HG02588 (cell line): ENCODE results near the gene CRYL1.

Source experiments
- ATAC-seq: cut with Tn5 transposase; IDR thresholded peaks from one replicate; pipeline ENCODE4 v1.9.1; 2021; ENCODE audit warnings: mild to moderate bottlenecking, moderate library complexity; ENCODE audit not compliant: unreplicated experiment

Gene CRYL1

DNA sequence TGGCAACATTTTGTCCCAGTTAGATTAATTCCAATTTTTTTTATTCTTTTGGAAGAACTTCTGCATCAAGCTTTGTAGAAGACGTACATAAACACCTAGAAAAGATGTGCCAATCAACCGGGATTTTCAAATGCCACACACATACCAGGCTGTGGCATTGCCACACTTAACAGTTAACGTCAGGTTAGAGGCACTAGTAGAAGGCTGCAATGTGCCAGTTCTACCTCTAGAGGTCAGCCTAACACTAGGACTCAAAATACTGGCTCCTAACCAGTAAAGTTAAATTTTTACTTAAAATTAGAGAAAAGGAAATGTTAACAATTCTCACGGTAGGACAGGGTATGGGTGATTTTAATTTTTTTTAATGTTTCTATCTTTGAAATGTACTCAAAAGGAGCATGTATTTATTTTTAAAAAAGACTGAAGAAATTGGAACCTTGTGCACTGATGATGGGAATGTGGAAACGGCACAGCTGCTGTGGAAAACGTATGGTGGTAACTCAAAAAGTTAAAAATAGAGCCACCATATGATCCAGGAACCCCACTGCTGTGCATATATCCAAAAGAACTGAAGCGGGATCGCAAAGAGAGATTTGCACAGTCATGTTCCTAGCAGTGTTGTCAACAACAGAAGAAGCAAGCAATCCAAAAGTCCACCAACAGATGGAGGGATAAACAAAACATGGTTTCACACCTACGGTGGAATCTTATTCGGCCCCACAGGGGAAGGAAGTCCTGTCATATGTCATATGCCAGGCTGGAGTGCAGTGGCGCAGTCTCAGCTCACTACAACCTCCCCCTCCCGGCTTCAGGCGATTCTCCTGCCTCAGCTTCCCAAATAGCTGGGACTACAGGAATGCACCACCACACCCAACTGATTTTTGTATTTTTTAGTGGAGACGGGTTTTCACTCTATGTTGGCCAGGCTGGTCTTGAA lies 30.3 kb downstream of the CRYL1 start:
- ATAC-seq: no peak

DNA sequence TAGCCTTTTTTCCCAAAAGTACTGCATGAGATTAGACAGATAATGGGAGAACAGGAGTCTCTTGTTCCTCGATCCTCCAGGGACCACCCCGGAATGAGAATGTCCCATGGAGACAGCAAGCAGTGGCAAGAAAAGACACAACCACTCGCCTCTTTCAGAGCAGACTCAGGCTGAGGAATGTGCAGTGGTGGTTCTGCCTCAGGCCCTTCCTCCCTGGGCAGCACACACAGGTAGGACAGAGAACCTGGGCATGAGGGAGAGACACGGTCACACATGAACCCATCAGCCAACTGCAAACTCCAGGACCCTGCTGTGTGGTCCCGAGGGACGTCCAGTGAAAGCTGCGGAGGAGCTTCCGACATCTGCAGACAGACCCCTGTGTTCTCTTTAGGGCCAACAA lies 31.0 kb downstream of the CRYL1 start:
- no peak for ATAC-seq

DNA sequence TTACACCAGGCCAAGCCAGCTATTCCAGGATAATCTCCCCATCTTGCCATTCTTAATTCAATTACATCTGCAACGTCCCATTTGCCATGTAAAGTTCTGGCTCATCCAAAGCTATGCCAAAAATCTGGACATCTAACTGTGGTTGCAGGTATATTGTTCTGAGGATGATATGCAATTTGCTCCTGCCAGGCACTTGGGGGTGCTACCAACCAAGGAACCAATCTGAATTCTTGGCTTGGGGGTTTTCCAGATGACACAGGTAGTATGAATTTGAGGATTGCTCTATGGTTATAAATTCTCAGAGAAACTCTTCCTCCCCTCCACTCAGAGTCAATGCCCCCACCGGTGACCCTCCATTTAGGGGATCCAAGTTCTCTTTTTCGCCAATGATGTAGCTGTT lies 33.0 kb downstream of the CRYL1 start:
- ATAC-seq: no peak

DNA sequence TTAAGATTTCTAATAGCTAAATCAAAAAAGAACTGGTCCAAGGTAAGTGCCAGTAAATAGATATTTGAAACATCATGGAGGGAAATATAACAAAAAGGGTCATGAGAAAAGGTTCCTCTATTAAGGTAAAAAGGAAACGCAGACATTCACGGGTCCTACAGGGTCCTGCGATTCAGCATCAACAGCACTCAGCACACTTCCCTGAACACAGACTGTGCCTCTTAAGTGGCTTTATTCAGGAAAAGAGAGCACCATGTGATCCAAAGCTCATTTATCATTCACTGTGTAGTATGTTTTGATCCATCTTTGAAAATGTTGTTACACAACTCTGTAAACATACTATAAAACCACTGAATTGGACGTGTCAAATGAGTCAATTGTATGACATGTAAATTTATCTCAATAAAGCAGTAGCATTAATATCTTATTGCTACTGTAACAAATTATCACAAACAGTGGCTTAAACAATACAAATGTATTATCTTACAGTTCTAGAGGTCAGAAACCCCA lies 33.7 kb downstream of the CRYL1 start:
- ATAC-seq: no peak

DNA sequence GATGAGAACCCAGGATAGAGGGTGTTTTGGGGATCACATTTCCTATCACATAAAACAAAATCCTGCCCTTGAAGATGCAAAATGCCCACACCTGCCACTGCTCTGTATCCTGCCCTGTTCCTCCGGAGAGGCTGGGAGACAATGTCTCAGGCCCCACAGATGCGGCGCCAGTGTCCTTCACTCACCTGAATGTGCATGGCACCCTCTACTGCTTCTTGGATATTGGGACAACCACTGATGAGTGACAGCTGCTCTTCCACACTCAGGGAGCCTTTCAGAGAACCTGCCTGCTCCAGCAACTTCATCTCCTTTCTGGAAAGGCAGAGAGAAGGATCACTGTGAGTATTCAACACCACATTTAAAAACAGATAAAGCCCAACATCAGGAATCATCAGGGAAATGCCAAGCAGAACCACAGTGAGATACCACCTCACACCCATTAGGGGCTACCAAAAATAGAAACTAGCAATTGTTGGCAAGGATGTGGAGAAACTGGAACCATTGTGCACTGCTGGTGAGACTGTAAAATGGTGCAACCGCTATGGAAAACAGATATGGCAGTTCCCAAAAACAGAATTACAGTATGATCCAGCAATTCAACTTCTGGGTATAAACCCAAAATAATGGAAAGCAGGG lies 36.4 kb downstream of the CRYL1 start:
- no peak for ATAC-seq

DNA sequence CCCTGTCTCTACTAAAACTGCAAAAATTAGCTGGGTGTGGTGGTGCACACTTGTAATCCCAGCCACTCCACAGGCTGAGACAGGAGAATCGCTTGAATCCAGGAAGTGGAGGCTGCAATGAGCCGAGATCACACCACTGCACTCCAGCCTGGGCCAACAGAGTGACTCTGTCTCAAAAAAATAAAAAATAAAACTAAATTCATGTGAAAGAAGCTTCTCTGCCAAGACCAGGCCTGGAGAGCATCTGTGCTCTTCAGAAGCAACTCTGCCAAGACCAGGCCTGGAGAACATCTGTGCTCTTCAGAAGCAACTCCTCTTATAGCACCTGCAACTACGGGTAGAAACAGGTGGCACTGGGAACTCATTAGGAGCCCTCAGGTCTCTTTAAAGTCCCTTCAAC lies 37.7 kb downstream of the CRYL1 start:
- ATAC-seq: no peak

DNA sequence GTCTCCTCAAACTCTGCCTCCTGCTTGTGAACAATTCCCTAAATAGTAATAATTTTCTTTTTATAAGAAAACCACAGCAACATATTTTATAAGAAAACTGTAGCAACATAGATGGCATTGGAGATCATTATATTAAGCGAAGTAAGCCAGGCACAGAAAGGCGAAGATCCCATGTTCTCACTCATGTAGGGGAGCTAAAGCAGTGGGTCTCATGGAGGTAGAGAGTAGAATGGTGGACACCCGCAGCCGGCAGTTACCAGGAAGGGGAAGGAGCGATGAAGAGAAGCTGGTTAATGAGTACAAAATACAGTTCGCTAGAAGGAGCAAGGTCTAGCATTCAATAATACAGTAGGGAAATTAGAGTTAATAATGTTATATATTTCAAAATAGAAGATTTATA lies 42.9 kb downstream of the CRYL1 start:
- no peak for ATAC-seq

DNA sequence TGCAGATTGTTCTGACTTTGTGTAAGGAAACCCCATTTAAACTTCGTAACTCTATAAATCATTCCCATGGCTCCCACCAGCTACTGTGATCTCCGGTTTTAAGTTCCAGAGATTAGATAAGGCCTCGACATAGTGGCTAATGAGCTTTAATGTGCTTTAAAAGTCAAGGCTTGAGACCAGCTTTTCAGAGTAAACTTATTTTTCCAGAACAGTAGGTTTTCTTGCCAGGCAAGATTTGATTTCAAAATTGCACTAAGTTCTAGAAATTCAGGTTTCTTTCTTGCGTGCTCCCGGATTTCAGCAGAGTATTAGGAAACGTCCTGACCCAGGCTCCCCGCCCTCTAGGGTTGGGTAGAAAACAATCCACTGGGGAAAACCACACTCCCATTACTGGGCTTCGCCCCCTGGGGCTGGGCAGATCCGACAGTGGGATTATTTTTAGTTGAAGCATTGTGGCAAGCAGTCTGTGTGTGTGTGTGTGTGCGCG lies 43.3 kb downstream of the CRYL1 start:
- ATAC-seq: no peak

DNA sequence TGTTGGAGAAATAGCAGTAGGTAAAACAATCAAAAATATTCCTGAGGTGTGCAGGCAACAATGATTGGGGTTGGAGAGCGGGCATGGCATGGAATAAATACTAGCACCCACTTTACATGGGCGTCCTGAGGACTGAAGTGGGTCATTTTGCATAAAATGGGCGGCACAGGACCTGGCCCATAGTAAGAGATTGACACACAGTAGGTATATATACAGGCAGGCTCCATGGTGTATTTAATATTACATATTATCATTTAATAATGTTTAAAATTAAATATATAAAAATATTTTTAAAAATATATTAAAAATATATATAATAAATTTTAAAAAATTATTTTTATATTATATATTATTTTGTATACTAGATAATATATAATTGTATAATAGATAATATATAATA lies 48.3 kb downstream of the CRYL1 start:
- no peak for ATAC-seq

DNA sequence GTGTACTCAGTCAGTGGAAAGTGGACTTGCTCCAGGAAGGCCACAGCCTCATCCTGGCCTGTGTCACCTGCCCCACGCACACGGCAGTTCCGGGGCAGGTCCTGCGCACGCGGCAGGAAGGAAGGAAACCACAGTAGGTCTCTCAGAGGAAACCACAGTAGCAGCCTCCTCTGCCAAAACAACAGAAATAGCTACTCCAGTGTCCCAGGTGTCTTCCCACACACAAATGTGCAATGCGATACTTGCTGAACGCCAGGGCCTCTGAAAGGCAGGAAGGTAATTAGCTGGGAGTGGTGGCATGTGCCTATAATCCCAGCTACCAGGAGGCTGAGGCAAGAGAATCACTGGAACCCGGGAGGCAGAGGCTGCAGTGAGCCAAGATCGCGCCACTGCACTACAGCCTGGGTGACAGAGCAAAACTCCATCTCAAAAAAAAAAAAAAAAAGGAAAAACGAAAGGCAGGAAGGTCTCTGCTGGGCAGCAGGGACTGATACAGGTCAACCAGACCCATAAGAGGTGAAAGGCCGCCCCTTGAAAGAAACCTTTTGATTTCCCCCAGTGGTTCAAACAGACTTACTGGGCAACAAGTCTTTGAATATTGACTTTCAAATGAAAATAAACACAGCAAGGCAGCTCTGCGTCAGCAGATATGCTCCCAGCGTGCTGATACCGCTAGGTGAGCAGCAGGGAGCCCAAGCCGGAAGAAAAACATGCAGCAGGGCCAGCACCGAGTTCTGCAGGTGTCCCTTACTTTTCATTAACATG lies 49.5 kb downstream of the CRYL1 start:
- ATAC-seq: peak; percentile 97

DNA sequence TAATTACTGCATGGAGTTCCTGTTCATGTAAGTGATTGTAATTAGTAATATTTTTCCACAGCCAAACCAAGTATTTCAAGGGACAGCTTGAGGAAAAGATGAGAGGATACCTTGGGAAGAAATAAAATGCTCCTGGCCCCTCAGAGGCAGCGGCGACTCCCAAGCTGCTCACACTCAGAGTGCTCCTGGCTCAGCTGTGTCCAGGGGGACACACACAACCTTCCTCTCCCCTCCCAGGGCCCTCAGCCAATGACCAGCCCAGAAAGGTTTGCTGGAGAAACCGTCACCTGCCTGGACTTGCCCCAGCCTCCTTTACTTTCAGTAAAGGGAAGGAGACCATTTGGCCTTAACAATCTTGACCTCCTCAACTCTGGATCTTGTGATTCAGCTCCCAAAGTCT lies 51.1 kb downstream of the CRYL1 start:
- no peak for ATAC-seq

DNA sequence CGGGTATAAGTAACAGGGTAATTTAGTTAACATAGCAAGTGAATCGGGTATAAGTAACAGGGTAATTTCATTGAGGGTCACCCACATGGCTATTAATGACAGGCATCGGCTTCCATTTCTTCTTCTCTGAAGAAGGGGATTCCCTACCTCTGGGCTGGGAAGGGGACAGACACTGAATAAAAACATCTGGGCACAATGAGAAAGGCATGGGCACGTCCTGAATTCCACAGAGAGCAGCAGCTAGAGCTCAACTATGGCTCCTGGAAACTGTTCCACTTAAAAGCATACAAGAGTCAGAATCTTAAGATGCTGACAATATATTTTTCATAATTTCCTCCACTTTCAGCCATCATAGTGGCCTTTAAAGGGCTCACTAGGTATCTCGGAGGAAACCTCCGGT lies 51.8 kb downstream of the CRYL1 start:
- ATAC-seq: no peak

DNA sequence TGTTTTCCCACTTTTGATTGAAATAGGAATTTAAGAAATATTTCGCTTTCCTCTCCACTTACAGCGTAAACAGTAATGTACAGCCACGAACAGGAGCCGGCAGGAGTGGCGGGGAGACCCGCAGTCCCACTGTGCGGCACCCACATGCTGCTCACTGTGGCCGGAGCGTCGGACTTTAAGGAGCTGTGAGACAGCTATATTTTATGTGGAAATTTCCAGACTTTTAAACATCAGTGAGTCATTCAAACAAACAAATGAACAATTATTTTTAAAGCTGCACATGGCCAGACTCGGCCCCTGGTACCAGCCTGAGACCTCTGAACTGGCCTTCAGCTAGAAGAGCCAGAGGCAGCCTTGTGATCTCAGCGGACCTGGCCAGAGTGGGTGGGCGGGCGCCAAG lies 52.5 kb downstream of the CRYL1 start:
- ATAC-seq: no peak

DNA sequence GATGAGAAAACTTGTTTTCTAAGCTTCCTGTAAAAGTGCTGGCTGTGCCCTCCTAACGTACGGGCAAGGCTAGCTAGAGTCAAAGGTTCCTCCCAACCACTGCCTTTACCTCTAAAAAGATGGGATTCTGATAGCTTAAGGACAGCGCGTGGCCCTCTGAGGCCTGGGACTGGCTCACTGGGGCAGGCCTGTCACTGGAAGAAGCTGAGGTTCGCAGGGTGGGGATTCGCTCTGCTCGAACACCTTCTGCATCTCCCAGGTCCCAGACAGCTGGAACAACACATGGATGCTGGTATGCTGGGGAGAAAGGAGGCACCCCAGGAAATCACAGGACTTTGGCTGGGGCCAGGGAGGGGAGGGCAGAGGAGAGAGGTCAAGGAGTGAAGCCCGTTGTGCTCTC lies 53.1 kb downstream of the CRYL1 start:
- ATAC-seq: no peak

DNA sequence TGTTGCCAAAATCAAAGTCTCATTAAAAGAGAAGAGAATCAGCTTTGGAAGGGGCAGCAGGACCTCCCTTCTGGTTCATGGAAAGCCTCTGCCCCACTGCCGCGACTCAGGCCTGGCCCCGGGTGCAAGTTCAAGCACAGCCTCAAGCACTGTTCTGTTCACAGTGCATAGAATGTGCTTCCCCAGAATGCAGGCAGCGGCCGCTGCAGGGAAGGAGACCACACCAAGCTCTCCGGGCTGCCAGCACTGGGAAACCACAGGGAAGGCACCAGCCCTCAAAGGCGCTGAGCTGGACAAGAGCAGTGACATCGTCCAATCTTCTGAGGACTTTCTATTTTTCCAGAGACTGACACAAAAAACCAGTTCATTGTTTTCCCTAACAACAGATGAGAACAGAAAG lies 55.5 kb downstream of the CRYL1 start:
- no peak for ATAC-seq

DNA sequence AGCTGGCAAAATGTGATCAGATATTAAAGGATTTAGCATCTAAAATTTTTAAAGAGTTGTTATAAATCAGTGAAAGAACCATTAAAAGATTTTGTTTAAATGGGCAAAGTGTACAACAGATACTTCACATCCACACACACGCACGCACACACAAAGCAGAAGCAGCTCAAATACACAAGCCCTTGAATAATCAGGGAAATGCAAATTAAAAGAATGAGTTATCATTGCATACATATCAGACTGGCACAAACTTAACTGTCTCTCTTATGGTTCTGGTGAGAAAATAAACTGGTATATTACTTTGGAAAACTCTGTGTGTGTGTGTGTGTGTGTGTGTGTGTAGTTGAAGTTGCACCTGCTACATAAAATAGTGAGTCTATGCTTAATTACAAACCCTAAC lies 59.3 kb downstream of the CRYL1 start:
- no peak for ATAC-seq

DNA sequence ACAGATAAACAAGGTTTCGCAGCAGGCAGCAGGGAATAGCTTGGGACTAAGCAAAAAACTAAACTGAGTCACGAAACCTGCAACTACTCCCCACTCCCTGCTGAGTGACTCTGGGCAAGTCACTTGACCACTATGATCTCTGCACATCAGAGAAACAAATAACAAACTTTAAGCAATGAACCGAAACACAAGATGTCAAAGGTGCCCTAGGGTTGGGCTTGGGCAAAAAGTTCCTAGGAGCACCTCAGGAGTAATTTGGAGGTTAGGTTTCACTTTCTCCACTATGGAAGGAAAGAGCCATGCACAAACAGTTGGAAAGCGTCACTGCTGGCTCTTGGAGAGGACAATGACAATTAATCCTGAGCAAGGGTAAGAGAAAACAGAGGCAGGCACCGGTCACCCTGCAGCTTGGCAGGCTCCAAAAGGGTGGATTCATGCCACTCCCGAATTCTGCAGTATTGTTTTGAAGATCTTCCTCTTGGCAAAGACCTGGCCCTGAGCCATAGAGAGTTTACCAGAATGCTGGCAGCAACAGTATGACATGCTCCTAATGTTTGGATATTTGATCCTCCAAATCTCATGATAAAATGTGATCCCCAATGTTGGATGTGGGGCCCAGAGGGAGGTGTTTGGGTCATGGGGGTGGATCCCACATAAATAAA lies 60.3 kb downstream of the CRYL1 start:
- no peak for ATAC-seq

DNA sequence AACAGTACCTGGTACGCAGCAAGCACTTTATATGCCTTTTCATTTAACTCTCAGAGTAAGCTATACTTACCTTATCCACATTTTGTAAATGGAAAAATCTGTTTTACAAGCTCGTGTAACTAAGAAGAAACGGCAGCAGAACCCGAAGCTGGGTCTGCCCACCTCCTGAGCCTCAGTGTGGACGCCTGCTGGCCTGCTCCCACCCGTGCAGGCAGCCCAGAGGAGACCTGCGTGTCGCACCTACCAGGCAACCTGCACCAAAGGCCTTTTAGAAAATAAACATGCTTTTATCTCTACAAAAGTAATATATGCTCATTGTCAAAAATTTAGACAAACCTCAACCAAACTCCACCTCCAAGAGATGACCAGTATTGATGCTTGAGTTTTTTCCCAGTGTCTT lies 62.7 kb downstream of the CRYL1 start:
- ATAC-seq: no peak

DNA sequence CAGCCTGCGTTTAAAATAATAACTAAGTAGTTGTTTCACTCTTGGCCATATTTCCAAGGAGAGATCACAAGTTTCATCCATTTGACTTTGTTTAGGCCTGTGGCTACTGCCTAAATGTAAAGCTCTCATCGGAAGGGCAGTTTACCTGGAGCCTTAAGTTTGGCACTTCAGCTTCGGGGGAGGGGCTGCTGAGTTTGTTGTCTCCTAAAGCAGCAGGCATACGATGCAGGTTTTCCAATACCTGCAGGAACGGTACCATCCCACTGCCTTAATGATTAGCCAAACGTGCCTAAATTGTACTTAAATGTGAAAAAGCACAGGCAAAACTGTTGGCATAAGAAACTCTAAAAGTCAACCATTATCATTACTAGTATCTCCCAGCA lies 63.1 kb downstream of the CRYL1 start:
- ATAC-seq: no peak

DNA sequence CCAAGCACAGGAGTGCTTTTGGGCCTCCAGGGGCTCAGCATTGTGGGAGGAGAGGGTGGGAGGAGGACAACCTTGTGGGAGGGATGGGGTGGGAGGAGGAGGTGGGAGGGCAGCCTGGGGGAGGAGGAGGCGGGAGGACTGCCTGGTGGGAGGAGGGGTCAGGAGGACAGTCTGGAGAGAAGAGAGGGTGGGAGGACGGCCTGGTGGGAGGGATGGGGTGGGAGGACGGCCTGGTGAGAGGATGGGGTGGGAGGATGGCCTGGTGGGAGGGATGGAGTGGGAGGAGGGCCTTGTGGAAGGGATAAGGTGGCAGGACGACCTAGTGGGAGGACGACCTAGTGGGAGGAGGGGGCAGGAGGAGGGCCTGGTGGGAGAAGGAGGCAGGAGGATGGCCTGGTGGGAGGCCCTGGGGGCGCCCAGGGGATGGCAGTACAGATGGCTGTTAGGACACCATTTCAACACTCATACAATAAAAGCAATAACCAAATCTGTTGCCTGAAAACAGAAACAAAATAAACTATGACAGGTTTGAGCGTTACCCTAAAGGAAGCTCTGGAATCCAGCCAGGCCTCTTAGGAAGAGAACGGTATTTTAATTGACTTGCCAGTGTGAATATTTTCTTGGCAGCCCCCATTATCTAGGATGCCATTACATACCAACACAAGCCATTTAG lies 63.7 kb downstream of the CRYL1 start:
- ATAC-seq: no peak
